Measurements from ENCODE around the gene DPF1.

DPF1 gene

DNA sequence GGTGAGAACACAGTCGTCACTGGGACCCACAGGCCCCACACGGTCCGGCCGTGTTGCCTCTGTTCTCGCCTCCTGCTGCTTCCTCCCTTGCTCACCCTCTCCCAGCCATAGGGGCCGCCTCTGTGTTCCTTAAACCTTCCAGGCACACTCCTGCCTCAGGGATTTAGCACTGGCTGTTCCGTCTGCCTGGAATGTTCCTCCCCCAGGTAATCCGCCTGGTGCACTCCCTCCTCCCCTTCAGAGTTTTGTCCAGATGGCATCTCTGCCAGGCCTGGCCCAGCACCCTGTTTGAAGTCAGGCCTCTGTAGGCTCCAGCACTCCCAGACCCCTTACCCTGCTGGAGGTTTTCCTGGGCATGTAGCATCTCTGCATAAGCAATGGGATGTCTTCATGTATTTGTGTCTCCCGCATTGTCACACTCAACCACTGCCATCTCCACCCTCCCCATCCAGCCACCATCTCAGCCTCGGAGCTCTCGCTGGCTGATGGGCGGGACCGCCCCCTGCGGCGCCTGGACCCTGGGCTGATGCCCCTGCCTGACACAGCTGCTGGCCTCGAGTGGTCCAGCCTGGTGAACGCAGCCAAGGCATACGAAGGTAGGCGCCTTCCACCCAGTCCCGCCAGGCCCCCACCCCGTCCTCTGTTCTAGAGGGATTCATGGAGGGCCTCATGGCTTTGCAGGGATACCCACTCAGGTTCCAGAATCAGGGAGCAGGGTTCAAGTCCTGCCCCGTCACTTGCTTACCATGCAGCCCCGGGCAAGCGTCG is 25.9 kb downstream of the DPF1 start:
- DNase-seq (ENCODE audit: low read depth), result no peak

DNA sequence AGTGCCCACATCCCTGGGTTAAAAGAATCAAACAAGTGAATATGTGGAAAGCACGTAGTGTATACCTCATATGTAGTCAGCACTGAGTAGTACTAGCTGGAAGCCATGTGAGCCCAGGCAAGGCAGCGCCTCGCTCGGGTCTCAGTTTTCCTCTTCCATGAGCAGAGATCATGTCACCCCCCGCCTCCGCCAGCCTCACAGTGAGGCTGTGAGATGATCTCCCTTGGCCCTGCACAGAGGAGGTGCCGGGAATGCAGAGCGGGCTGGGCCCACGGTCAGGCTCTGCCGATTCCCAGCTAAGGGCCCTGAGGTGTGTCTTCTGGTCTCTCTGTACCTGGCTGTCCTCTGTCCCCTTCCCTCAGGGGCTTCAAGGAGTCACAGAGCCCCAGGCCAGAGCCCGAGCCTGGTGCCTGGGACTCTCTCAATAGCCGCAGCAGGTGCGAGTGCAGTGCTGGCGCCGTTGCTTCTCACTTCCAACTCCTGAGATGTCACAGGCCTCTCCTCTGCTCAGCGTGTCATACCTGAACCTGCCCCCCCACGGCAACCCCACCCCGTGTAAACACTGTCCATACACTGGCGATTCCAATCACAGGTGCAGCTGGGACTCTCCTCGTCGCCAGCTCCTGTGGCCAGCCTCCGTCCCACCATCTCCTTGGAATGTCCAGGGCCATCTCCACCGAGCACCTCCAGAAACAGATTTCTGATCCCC is 26.9 kb downstream of the DPF1 start:
- no peak for DNase-seq (ENCODE audit: low read depth)

DNA sequence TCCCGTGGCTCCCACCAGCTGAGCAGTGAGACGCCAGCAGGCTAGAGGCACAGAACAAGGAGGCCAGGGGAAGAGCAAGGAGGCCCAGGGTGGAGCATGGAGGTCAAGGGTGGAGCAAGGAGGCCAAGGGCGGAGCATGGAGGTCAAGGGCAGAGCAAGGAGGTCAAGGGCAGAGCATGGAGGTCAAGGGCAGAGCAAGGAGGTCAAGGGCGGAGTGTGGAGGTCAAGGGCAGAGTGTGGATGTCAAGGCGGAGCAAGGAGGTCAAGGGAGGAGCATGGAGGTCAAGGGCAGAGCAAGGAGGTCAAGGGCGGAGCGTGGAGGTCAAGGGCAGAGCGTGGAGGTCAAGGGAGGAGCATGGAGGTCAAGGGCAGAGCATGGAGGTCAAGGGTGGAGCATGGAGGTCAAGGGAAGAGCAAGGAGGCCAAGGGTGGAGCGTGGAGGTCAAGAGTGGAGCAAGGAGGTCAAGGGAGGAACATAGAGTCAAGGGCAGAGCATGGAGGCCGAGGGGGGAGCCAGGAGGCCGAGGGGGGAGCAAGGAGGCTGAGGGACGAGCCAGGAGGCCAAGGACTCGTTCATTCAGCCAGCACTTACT is 27.7 kb downstream of the DPF1 start:
- DNase-seq (ENCODE audit: low read depth), result no peak

DNA sequence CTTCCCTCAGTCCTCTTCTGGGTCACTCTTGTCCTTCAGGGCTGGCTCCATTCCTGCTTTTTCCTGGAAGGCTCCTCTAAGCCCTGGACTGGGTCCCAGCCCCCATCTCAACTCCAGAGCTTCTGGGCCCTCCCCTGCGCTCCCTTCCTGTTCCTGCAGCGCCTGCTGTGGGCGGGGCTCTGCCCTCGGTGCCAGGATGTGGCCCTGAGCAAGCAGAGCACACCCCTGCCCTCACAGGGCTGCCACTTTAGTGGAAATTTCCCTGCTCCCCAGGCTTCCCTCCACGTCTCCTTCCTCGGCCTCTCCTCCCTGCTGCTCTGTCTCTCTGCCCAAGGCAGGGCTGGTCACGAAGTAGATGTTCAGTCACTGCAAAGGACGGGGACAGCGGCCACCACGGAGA is 28.8 kb downstream of the DPF1 start:
- DNase-seq (ENCODE audit: low read depth), result no peak

DNA sequence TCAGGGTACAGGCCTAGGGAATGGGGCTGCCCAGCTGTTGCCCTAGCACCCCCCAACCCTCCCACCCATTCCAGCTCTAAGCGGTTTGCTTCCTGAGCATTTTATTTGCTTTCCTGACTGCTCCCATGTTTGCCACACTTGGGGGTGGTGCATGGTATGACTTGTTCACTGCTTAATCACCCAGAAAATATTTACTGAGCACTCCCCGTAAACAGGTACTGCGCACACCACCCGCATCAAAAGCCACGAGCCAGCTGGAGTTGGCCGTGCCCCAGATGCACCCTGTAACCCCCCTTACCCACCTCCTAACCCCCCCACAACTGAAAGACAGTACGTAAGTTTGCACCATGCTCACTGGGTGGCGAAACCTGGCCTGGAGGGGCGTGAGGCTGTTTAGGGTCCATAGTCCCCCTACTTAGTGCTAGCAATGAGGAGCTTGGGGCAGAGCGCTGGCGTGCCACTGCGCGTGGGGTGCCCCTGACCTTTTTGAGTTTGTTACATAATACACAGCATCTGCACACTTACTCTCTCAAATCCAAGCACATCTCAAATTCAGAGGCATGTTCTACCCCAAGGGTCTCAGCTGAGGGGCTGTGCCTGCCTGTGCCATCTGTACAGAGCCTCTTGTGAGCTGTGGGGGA is 29.8 kb downstream of the DPF1 start:
- no peak for DNase-seq (ENCODE audit: low read depth)

DNA sequence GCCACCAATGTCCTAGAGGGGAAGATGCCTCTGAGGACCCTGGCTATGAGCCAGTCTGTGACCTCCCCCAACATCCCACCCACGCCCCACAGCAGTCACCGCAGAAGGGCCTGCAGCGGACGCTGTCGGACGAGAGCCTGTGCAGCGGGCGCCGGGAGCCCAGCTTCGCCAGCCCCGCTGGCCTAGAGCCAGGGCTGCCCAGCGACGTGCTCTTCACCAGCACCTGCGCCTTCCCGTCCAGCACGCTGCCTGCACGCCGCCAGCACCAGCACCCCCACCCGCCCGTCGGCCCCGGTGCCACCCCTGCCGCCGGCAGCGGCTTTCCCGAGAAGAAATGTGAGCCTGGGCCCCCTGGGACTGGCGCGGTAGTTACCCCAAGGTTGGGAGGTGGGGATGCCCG is 30.6 kb downstream of the DPF1 start:
- no peak for DNase-seq (ENCODE audit: low read depth)

DNA sequence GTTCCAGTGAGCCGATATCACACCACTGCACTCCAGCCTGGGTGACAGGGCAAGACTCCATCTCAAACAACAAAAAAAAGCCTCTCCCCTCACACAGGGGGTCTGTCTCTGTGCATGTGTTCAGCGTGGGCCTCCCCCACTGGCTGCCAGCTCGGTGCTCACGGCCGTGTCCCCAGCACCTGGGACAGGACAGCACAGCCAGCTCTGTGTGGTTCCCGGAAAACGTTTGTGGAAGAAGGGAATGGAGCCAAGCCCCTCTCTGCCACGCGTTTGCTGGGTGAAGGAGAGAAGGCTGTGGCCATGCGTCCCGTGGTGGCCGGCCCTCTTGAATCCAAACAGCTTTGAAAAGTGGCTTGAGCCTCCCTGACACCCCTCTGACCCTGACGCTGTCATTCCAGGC is 32.3 kb downstream of the DPF1 start:
- no peak for DNase-seq (ENCODE audit: low read depth)

DNA sequence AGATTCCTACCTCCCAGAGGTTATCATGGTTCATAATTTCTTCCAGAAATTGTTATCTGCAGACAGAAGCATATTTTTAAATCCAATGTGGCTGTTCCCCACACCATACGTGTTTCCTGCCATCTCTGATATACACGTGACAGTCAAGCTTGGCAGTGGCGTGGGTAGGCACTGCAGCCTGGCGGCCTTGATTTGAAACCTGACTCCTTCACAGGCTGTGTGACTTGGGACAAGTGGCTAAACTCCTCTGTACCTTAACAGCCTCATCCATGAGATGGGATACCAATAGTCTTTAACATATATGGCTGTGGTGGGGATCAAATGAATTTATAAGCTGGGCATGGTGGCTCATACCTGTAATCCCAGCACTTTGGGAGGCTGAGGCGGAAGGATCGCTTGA is 33.2 kb downstream of the DPF1 start:
- DNase-seq (ENCODE audit: low read depth), result no peak

DNA sequence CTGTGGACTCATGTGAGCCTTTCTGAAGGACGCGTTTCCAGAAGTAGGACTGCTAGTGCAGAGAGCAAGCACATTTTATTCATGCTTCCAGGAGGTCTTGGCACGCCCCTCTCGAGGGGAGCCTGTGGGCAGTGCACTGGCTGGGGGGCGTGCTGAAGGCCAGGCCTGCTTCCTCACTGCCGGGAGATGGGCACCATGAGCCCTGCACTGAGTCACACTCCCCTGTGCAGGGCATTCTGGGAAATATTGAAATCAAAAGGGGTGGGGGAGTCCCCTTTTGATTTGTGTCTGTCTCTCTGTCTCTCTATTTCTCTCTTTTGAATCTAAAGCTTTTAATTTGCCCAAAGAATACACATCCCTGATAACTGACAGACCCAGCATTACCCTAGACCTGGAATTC is 34.0 kb downstream of the DPF1 start:
- no peak for DNase-seq (ENCODE audit: low read depth)

DNA sequence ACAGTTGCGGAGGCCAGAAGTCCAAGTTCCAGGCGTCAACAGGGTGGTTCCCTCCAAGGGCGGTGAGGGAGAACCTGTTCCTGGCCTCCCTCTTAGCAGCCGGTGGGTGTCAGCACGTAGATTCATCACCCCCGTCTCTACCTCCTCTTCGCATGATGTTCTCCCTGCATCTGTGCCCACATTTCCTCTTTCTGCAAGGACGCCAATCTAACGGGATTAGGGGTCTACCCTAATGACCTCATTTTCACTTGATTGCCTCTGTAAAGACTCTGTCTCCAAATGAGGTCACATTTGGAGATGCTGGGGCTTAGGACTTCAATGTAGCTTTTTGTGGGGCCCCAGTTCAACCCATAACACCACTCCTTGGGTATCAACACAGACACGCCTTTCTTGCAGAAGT is 38.5 kb downstream of the DPF1 start:
- DNase-seq (ENCODE audit: low read depth), result no peak

DNA sequence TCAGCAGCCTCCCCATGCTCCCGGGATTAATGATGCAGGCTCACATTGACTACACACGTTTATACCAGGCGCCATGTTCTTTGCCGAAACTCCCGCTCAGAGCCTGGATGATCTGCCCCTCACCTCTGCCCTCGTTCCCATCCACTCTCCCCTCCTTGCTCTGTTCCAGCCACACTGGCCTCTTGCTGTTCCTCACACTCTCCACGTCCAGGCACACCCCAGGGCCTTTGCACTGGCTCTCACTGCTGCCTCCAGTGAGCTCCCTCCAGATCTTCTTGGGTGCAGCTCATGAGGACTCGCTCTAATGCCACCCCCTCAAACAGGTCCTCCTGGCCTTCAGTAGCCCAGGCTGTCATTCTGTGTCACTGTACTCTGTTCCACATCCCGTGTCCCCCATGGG is 39.2 kb downstream of the DPF1 start:
- no peak for DNase-seq (ENCODE audit: low read depth)

DNA sequence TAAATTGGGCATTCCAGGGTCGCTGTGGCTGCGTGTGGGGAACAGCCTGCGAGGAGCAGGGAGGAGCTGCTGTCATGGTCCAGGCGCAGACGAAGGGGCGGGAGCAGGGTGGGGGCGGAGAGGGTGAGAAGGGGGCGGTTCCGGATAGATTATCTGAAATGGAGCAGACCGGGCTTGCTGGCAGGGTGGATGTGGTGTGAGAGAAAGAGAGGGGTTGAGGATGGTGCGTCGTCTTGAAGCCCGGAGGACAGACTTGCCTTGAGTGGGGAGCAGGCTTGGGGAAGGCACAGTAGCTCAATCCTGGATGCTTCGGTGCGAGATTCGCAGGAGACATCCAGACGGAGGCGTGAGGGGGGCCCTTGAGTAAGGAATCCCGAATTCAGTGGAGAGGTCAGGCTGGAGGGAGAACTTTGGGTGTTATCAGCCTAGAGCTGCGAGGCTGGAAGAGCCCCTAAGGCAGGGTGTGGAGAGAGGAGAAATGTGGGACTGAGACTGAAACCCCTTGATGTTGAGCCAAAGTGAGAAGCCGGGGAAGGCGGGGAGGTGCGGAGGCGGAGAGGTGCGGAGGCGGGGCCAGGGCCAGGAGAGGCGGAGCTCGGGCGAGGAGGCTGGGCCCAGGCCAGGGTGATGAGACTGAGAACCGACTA is 40.6 kb downstream of the DPF1 start:
- no peak for DNase-seq (ENCODE audit: low read depth)

DNA sequence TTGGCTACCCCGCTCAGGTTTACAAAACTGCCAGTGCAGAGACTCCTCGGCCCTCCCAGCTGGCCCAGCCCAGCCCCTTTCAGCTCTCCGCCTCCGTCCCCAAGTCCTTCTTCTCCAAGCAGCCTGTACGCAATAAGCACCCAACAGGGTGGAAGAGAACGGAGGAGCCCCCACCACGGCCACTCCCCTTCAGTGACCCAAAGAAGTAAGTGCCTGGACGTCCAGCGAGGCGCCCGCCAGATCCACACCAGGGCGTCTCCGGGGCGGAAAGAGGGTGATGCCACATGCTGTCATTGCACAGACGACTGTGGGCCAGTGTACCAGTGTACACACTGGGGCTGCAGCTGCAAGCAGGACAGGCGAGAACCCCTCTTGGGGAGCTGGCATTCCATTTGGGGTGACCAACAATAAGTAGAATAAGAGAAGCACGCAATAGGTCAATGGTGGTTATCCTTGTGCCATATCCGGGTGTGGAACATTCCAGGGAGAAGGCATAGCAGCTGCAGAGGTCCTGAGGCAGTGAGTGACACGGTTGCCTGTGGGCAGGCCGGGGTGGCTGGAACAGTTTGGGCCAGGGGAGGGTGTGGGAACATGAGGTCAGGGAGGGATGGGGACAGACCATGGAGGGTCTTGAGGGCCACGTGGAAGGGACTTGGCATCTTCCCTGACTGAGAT is 41.3 kb downstream of the DPF1 start:
- DNase-seq (ENCODE audit: low read depth), result no peak

DNA sequence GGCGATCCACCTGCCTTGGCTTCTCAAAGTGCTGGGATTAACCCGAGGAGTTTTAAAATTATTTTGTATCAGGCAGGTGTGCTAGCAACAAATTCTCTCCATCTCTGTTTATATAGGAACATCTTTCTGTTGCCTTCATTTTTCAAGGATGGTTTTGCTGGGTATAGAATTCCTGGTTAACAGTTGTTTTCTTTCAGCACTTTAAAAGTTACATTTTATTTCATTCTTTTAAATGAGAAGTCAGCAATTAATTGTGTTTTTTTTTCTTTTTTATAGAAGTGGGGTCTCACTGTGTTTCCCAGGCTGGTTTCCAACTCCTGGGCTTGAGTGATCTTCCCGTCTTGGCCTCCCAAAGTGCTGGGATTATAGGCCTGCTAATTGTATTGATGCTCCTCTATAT is 44.0 kb downstream of the DPF1 start:
- DNase-seq (ENCODE audit: low read depth), result no peak

DNA sequence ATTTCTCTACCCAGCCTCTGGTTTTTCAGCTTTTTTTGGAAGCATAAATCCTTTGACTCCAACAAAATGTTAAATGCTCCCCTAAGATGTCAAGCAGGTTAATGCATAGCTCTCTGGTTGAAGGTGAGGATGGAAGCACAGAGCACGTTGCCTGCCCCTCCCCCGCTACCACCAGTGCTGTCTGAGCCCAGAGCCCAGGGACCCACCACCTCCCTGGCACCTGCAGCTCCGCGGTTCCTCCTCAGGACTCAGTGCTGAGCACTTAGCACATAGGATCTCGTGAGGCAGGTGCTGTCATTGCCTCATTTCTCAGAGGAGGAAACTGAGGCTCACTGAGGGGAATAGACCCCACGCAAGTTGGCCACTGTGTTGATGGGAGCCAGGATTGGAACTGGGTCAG is 48.6 kb downstream of the DPF1 start:
- no peak for DNase-seq (ENCODE audit: low read depth)

DNA sequence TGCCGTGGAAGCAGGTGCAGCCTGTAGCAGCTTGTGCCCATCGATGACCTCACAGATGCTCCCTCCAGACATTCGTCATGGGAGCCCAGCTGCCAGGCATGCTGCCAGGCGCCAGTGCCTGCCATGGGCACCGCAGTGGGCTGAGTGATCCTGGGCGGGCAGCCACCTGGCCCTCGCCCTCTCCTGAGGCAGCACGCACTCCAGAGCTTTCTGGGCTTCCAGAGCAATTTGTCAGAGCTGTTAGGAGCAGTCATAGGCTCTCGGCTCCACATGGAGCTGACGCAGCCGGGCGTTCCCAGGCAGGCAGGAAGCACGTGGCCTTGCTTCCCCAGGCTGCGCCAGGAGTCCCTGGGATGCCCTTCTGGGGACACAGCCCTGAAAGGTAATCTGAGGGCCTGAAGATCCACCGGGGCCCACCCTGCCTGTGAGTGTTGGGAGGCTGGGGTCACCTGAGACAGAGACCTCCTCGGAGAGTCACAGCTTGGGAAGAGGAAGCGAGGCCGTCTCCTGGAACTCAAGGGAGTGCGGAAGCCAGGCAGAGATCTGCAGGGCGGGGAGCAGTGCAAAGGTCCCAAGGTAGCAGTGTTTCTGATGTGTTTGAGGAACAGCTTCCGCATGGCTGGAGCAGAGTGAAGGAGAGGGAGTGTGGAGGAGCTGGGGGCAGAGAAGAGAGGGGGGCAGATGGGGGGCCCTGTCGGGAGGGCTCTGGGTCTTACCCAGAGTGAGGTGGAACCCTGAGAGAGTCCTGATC is 50.6 kb downstream of the DPF1 start:
- DNase-seq (ENCODE audit: low read depth), result no peak

DNA sequence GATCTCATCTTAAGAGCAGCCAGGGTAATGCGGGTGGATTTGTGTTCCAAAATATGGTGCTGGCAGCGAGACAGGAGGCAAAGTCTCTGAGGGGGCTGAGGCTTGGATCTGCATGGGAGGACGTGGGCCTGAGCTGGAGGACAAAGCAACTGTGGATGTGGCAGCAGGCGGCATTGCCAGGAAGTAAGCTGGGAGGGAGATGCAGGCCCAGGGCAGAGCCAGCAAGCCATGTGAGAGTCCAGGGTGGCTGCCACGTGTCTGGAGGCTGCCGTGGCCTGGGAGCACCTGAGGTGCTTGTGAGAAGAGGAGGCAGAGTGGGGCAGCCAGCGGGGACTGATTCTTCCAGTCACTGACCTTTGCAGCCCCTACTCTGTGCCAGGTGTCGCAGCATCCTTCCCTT is 52.0 kb downstream of the DPF1 start:
- DNase-seq (ENCODE audit: low read depth), result no peak

DNA sequence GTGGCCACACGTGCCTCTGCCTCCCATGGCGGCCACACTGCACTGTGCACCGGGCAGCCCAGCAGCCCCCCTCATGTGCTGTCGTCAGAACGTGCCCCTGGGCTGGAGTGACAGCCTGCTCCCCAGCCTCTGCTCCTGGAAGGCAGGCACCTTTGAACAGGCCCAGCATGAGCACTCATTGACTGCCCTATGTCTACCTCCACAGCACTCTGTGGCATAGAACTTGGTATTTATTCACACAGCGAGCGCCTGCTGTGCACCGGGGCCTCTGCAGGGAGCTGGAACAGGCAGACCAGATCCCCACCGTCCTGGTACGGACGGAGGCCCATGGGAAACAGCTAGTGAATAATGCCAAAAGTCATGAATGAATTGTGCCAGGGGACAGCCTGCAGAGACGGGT is 53.7 kb downstream of the DPF1 start:
- DNase-seq (ENCODE audit: low read depth), result no peak

DNA sequence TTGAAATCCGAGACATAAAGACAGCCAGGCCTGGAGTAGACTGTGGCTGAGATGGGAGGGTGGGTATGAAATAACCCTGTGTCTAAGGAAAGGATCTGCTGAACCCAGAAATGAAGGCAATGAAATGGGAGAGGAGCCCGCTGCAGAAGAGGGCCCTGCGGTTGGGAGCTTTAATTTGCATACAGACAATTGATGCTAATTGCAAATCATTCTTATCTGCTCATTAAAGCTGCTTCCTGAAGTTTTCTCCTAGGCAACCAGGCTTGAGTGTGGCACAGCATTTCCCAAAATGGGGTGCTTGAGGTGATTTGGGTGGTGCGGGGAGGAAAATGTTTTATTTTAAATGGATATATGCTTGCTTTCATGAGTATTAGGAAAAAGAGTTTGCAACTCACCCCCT is 55.4 kb downstream of the DPF1 start:
- DNase-seq (ENCODE audit: low read depth), result no peak

DNA sequence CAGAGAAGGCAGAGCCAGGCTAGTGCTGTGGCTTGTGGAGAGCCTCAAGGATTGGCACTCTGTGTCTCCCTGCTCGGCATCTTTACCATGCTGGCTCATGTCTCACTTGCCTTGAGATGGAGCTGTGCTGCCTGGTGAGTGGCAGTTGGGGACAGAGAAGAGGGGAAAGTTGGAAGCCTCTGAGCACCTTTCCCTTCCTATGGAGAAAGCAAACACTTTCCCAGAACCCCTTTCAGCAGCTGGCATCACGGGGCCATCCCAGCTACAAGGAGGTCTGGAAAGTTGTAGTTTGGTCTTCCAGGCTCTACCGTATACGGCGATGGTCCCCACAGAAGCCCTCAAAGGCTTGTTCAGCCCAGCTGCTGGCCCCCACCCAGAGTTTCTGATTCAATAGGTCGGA is 58.7 kb downstream of the DPF1 start:
- no peak for DNase-seq (ENCODE audit: low read depth)

DNA sequence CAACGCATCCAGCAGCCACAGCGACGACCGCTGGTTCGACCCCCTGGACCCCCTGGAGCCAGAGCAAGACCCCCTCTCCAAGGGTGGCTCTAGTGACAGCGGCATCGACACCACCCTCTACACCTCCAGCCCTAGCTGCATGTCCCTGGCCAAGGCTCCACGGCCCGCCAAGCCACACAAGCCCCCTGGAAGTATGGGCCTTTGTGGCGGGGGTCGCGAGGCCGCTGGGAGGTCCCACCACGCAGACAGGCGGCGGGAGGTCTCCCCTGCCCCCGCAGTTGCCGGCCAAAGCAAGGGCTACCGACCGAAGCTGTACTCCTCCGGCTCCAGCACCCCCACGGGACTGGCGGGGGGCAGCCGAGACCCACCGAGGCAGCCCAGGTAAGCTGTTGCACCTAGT is 59.5 kb downstream of the DPF1 start:
- no peak for DNase-seq (ENCODE audit: low read depth)

All from activated gamma-delta T cell treated with anti-CD3 and anti-CD28 coated beads, Interleukin-2, amount 50 U/mL, for 16 hours (primary cell).